GM23248 (cell line): ENCODE results near the gene MYO10. TPM values are rescaled to one million over a fixed set of nuclear protein-coding genes. Genes with fewer than 3 reads are reported as not detected.

Experiments
- DNase-seq: peaks from one replicate; pipeline ENCODE4 v3.0.0-alpha.2; 2015
- H2AFZ ChIP-seq: fragments of 200-600 bp; sonication (generic); 2 replicates; pipeline ENCODE4 v1.6.1; 2016; ENCODE audit warnings: antibody characterized with exemption
- H3F3A ChIP-seq: fragments of 200-600 bp; sonication (generic); 2 replicates; pipeline ENCODE4 v1.6.1; 2016; ENCODE audit warnings: mild to moderate bottlenecking, antibody characterized with exemption, mixed run types; ENCODE audit not compliant: insufficient read depth
- H3K27ac ChIP-seq: fragments of 200-600 bp; sonication (generic); 2 replicates; pipeline ENCODE4 v1.5.1; 2016; ENCODE audit warnings: mild to moderate bottlenecking
- H3K27me3 ChIP-seq: fragments of 200-600 bp; sonication (generic); replicated peaks from 2 replicates; pipeline ENCODE4 v1.6.1; 2016; ENCODE audit warnings: mild to moderate bottlenecking; ENCODE audit not compliant: insufficient read depth
- H3K36me3 ChIP-seq: fragments of 200-600 bp; sonication (generic); 2 replicates; pipeline ENCODE4 v1.6.1; 2016; ENCODE audit warnings: low read depth, mild to moderate bottlenecking
- H3K4me1 ChIP-seq: fragments of 200-600 bp; sonication (generic); 2 replicates; pipeline ENCODE4 v1.6.1; 2016; ENCODE audit warnings: mild to moderate bottlenecking; ENCODE audit not compliant: insufficient read depth
- H3K4me2 ChIP-seq: fragments of 200-600 bp; sonication (generic); one replicate; pipeline ENCODE4 v1.6.1; 2016; ENCODE audit warnings: mild to moderate bottlenecking; ENCODE audit not compliant: unreplicated experiment
- H3K4me3 ChIP-seq: fragments of 200-600 bp; sonication (generic); 2 replicates; pipeline ENCODE4 v1.5.1; 2016; ENCODE audit warnings: mild to moderate bottlenecking
- H3K79me2 ChIP-seq: fragments of 200-600 bp; sonication (generic); 2 replicates; pipeline ENCODE4 v1.6.1; 2016; ENCODE audit warnings: mild to moderate bottlenecking; ENCODE audit not compliant: insufficient read depth
- H3K9ac ChIP-seq: fragments of 200-600 bp; sonication (generic); 2 replicates; pipeline ENCODE4 v1.6.1; 2016; ENCODE audit warnings: mild to moderate bottlenecking
- H3K9me2 ChIP-seq: fragments of 200-600 bp; sonication (generic); 2 replicates; pipeline ENCODE4 v1.6.1; 2016; ENCODE audit warnings: mixed run types, mild to moderate bottlenecking, moderate library complexity; ENCODE audit not compliant: insufficient read depth
- H3K9me3 ChIP-seq: fragments of 200-600 bp; sonication (generic); one replicate; pipeline ENCODE4 v1.6.1; 2017; ENCODE audit warnings: low read depth
- H4K20me1 ChIP-seq: fragments of 200-600 bp; sonication (generic); 2 replicates; pipeline ENCODE4 v1.6.0; 2016; ENCODE audit not compliant: insufficient read depth
- EZH2 ChIP-seq: fragments of 200-600 bp; sonication (generic); IDR thresholded peaks from 2 replicates; pipeline ENCODE4 v1.6.1; 2018; ENCODE audit warnings: antibody characterized with exemption, mild to moderate bottlenecking; ENCODE audit not compliant: insufficient read depth, poor library complexity, severe bottlenecking
- EZH2phosphoT487 ChIP-seq: fragments of 200-600 bp; sonication (generic); IDR thresholded peaks from 2 replicates; pipeline ENCODE4 v1.6.1; 2018; ENCODE audit warnings: antibody characterized with exemption, moderate library complexity, mild to moderate bottlenecking, low read depth; ENCODE audit not compliant: insufficient read depth
- WGBS, 2 experiments: methylation state at CpG; one replicate each; pipeline ENCODE4 v1.1.6; 2015 to 2017; ENCODE audit warnings: low lambda C conversion rate in 2 of 2, low coverage in 1 of 2; ENCODE audit errors: missing lambda C conversion rate in 2 of 2; 5-methylcytosine and 5-hydroxymethylcytosine counted together
- in situ Hi-C: fragments of 300-500 bp; cut with MboI; formaldehyde crosslinking; loops from 2 replicates; pipeline ENCODE4 v1.15.0; 2020
- polyA plus RNA-seq: library from polyadenylated mRNA; unstranded; fragments of >200 nt; fragmentation: Nextera tagmentation; extraction: Ambion mirVana; gene quantifications from 2 replicates; pipeline ENCODE4 v1.2.1, GENCODE V29; 2016
- small RNA-seq: library from RNA; depleted of rRNA; stranded (forward); fragments of <200 nt; gene quantifications from one replicate; pipeline ENCODE3, GENCODE V24; 2014; ENCODE audit warnings: low read depth, low replicate concordance
- total RNA-seq: library from RNA; depleted of rRNA; stranded (reverse); fragments of >200 nt; shearing (Covaris generic); gene quantifications from 2 replicates; pipeline ENCODE4 v1.2.3, GENCODE V29; 2014

The MYO10 gene
- total and polyA plus RNA-seq, 2 experiments from 2014 or later = 43.2 to 47.0 TPM

DNA sequence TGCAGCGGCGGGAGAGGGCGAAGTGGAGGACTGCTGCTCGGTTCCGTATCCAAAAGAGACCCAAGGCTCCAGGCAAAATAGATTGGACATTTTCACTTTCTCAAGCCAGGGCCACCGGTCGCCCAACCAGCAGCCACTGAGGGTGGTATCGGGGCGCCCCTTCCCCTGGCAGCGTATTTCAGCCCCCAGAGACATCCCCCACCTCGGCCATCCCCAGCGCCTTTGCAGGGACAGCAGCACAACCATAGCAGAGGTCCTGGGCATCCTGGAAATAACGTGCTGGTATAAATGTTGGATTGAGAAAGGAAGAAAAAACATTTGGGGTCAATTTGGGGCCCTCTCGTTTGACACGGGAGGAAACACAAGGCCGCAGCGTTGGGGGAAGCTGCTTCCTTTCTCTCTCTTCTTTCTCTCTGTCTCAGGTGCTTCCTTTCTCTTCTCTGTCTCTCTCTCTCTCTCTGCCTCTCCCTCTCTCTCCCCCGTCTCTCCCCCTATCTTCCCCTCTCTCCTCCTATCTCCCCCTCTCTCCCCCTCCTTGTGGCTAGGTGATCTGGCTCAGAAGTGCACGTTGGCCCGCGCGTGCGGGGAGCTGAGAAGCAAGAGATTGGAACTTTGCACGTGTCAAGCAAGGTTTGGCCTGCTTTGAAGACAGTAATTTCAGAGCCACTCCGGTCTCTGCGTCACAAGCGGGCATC, 318.7 kb downstream of the MYO10 start:
- TF ChIP-seq EZH2phosphoT487 (no peak), EZH2 (no peak)
- H3K4me3 ChIP-seq = peak overlapping the region; percentile 71
- H3K27ac ChIP-seq = no peak overlapping the region
- H2AFZ ChIP-seq = no peak overlapping the region
- DNase-seq = no peak
- H3K79me2 ChIP-seq = no peaks in the 10 kb centered on the region
- H3K9me3 ChIP-seq = no peaks in the 10 kb centered on the region
- H3K4me2 ChIP-seq = peak overlapping the region; percentile 67
- in situ Hi-C loops = no loop called here
- H3F3A ChIP-seq = peaks cover 4% of the 10 kb centered on the region; the same call in 1 of the 2 replicates
- no peaks in the 10 kb centered on the region for H3K9me2 ChIP-seq
- WGBS, 2 experiments = 56 to 66% methylated on average over 22 to 27 of the region's 27 CpGs
- H4K20me1 ChIP-seq = no peaks in the 10 kb centered on the region
- H3K9ac ChIP-seq = no peak overlapping the region
- H3K4me1 ChIP-seq = no peaks in the 10 kb centered on the region
- H3K27me3 ChIP-seq = peaks cover 67% of the 10 kb centered on the region
- H3K36me3 ChIP-seq = no peaks in the 10 kb centered on the region

DNA sequence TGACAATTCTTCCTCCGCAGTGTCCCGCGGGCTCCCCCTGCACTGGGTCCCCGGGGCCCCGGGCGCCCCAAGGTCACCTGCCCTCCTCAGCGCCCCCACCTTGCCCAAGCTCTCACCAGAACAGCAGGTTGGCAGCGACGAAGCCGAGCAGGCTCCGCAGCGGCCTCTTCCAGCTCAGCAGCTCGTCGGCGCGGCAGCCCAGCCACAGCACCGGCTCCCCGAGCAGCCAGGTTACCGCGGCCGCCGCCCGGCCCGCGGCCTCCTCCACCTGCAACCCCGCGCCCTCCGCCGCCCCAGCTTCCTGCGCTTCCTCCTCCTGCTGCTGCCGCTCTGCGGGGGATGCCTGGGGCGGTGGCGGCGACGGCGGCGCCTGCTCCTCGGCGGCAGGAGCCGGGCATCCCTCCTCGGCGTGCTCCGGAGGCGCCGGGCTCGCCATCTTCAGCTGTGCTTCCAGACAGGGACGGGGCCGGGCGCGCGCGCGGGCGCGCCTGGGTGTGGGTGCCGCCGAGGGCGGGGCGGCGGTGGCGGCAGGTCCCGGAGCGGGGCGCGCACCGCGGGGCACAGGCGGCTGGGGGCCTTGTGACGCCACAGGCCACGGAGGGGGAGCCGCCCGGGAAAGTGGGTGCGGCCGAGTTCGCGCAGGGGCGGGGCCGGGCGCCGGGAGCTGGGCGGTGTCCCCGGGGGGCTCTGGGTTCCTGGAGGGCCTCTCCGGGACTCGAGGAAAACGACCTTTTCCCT, 319.4 kb downstream of the MYO10 start, which contains the start of gene RETREG1:
TSS of gene RETREG1 (minus strand) at position 462 of the 738 bp plus-strand sequence. CDS start at position 436, 26 bp downstream.
- Histone ChIP-seq H3K4me2 (peak within 1 kb of the TSS; percentile 67), H3K9me2 (no peaks in the 10 kb centered on the region), H3K4me1 (no peaks in the 10 kb centered on the region), H3K79me2 (no peaks in the 10 kb centered on the region), H3K9me3 (no peaks in the 10 kb centered on the region), H3K9ac (peak within 1 kb of the TSS; percentile 24; the same call in 1 of the 2 replicates), H2AFZ (peak within 1 kb of the TSS; percentile 54), H3K36me3 (no peaks in the 10 kb centered on the region), H3K27me3 (peaks cover 63% of the 10 kb centered on the region), H3K4me3 (peak within 1 kb of the TSS; percentile 71), H3F3A (peaks cover 4% of the 10 kb centered on the region; the same call in 1 of the 2 replicates), H4K20me1 (no peaks in the 10 kb centered on the region), H3K27ac (no peak within 1 kb of the TSS)
- DNase-seq = peak; percentile 51
- no peak for TF ChIP-seq EZH2
- TF ChIP-seq EZH2phosphoT487 = no peak
- in situ Hi-C loops = no loop called here
- 1% methylated on average over 35 to 67 of the region's 86 CpGs for WGBS, 2 experiments

DNA sequence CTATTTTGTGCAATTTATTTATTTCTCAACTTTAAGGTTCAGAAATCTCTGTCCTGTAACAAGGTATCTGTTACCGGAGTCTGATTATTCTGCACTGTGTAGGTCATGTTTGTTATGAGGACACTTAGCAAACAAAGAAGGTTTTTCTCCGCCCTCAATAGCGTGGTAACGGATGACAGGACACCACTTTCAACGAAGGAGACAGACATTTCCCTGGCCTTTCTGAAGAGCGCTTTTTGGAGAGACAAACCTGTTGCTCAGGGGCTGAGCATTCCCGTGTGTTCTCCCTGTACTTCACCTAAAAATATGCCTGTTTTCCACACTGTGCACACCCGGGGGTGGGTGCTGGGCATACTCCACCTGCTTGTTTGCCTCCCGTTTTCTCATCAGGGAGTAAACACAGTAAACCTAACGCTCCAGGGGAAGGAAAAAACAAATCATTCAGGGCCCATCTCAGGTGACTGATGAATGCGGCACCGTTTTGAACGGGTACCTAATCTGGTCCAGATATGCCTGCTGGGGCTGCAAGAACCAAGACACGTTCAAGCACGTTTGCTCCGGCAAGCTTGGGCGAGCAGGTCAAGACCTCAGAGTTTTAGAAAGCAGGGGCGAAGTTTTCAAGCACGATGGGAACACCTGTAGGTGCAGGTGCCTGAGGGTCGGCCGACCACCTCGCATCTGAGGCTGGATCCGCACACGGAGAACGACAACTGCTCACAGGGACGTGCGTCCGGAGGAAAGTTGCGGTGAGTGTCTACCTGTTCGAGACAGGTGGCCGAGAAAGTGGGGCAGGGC, 320.1 kb downstream of the MYO10 start:
- TF ChIP-seq EZH2 (no peak), EZH2phosphoT487 (no peak)
- Histone ChIP-seq H3K27me3 (peaks cover 63% of the 10 kb centered on the region), H3K9ac (no peak overlapping the region), H2AFZ (peak overlapping the region; percentile 54; the same call in 1 of the 2 replicates), H4K20me1 (no peaks in the 10 kb centered on the region), H3K9me2 (no peaks in the 10 kb centered on the region), H3K9me3 (no peaks in the 10 kb centered on the region), H3K79me2 (no peaks in the 10 kb centered on the region), H3F3A (peaks cover 4% of the 10 kb centered on the region; the same call in 1 of the 2 replicates), H3K4me3 (peak overlapping the region; percentile 71), H3K27ac (no peak overlapping the region), H3K36me3 (no peaks in the 10 kb centered on the region), H3K4me1 (no peaks in the 10 kb centered on the region), H3K4me2 (peak overlapping the region; percentile 67)
- 23% methylated on average over 30 to 31 of the region's 31 CpGs for WGBS, 2 experiments
- in situ Hi-C loops = no loop called here
- no peak for DNase-seq

DNA sequence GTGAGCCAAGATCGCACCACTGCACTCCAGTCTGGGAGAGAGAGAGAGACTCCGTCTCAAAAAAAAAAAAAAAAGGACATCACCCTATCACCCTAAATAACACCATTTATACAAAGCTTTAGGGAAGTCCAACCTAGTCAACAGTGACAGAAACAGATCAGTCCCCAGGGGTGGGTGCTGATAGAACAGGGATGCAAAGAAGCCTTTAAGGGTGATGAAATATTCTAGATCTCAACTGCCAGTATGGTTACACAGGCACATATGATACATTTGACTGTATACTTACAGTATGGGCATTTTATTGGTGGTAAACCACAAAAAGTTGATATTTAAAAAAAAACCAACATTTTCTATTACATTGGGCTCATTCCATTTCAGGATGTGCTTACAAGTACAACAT, 324.1 kb downstream of the MYO10 start:
- H3K27me3 ChIP-seq = peaks cover 38% of the 10 kb centered on the region

More for the DNA sequence above, 324.1 kb downstream of the MYO10 start:
- H3K4me1 ChIP-seq = no peaks in the 10 kb centered on the region
- H3F3A ChIP-seq = no peaks in the 10 kb centered on the region
- 91 to 92% methylated on average over 2 of the region's 2 CpGs for WGBS, 2 experiments
- H3K9ac ChIP-seq = no peak overlapping the region
- DNase-seq = no peak
- no peak overlapping the region for H3K4me3 ChIP-seq
- H3K4me2 ChIP-seq = no peak overlapping the region
- TF ChIP-seq EZH2phosphoT487 (no peak), EZH2 (no peak)
- H3K79me2 ChIP-seq = no peaks in the 10 kb centered on the region
- no peaks in the 10 kb centered on the region for H4K20me1 ChIP-seq
- no peaks in the 10 kb centered on the region for H3K36me3 ChIP-seq
- no peaks in the 10 kb centered on the region for H3K9me2 ChIP-seq
- in situ Hi-C loops = no loop called here
- H3K9me3 ChIP-seq = no peaks in the 10 kb centered on the region
- no peak overlapping the region for H2AFZ ChIP-seq
- H3K27ac ChIP-seq = no peak overlapping the region

Small RNA genes within 50 kb of the gene (small RNA-seq; reads per million reads assigned to genes)
- gene RF00019 = not detected
- gene RNA5SP179 = not detected
- not detected for gene RNU6-660P
